ENCODE results near the gene TMEM167B. TPM values are rescaled to one million over a fixed set of nuclear protein-coding genes. Genes with fewer than 3 reads are reported as not detected.

The TMEM167B gene
- total RNA-seq, 1 experiment from 2014 or later, result 21.8 TPM

DNA sequence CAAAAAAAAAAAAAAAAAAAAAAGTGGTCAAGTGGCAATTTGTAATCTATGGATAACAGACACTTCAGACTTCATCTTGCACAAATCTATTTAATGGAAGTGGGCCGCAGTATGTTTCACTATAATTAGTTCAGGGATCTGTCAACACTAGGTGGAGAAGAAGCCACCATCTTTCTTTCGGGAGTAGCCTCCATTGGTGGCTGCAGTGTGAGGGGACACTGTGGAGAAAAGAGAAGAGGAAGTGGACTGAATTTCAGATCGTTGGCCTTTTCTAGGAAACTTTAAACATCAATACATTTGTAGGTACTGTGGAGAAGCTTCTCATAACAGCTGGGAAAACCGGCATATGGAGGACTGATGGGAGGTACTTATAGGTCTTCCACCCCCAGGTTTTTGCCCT, 15.3 kb downstream of the TMEM167B start:
- H3K27ac Mint-ChIP-seq (ENCODE audit: unreplicated experiment), result no peak overlapping the region
- H3K9me3 Mint-ChIP-seq (ENCODE audit: unreplicated experiment), result no peaks in the 10 kb centered on the region
- H3K27me3 Mint-ChIP-seq (ENCODE audit: insufficient read depth, unreplicated experiment), result no peaks in the 10 kb centered on the region
- Histone ChIP-seq H3K36me3 (ENCODE audit: control insufficient read depth, insufficient read depth, low read length) (no peaks in the 10 kb centered on the region), H3K27me3 (replicated peaks; ENCODE audit: control insufficient read depth, insufficient read depth, low read length) (no peaks in the 10 kb centered on the region), H3K4me1 (0 out of 2 replicates have a peak, but pooled peaks cover 3% of the 10 kb centered on the region), H3K9me3 (no peaks in the 10 kb centered on the region), H3K4me3 (ENCODE audit: low read depth, low read length) (no peak overlapping the region)
- ChIA-PET CTCF (no interaction called here), POLR2A (no interaction called here)
- DNase-seq, result no peak
- TF ChIP-seq, protein P1, sequence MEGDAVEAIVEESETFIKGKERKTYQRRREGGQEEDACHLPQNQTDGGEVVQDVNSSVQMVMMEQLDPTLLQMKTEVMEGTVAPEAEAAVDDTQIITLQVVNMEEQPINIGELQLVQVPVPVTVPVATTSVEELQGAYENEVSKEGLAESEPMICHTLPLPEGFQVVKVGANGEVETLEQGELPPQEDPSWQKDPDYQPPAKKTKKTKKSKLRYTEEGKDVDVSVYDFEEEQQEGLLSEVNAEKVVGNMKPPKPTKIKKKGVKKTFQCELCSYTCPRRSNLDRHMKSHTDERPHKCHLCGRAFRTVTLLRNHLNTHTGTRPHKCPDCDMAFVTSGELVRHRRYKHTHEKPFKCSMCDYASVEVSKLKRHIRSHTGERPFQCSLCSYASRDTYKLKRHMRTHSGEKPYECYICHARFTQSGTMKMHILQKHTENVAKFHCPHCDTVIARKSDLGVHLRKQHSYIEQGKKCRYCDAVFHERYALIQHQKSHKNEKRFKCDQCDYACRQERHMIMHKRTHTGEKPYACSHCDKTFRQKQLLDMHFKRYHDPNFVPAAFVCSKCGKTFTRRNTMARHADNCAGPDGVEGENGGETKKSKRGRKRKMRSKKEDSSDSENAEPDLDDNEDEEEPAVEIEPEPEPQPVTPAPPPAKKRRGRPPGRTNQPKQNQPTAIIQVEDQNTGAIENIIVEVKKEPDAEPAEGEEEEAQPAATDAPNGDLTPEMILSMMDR (IDR thresholded peaks at IDR 0.05; ENCODE audit: insufficient read depth in 1 of 2, low read depth in 1 of 2, low read length in 1 of 2, severe bottlenecking in 1 of 2, unreplicated experiment in 1 of 2), result no peak
- no peak overlapping the region for H3K4me3 Mint-ChIP-seq (ENCODE audit: unreplicated experiment)
- intact Hi-C loops (cut with micrococcal nuclease; ENCODE audit: unreplicated experiment), result no loop called here
- H3K36me3 Mint-ChIP-seq (ENCODE audit: insufficient read depth, unreplicated experiment), result peaks cover 22% of the 10 kb centered on the region
- no peaks in the 10 kb centered on the region for H3K4me1 Mint-ChIP-seq (ENCODE audit: low read depth, unreplicated experiment)
- no TSS peak for BruUV-seq (replicated peaks)

DNA sequence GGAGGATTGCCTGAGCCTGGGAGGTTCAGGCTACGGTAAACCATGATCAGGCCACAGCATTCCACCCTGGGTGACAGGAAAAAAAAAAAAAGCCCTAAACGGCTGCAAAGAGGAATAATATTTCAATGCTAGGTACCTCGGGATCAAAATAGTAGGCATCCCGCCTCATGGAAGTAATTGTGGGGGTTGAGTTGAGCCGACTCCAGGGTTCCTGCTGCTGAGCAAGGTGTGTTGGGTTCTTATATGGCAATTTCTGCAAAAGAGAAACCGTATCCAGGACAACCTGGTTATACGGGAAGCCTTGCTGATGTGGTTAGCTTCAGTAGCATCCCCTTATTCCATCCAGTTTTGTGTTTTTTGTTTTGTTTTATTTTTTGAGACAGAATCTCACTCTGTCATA, 17.2 kb downstream of the TMEM167B start:
- TF ChIP-seq, protein P1 (IDR thresholded peaks at IDR 0.05; ENCODE audit: insufficient read depth in 1 of 2, low read depth in 1 of 2, low read length in 1 of 2, severe bottlenecking in 1 of 2, unreplicated experiment in 1 of 2), result no peak
- peaks cover 24% of the 10 kb centered on the region for H3K36me3 Mint-ChIP-seq (ENCODE audit: insufficient read depth, unreplicated experiment)
- ChIA-PET POLR2A (no interaction called here), CTCF (interaction anchor here (1.1 kb wide), 1 partner anchor 8 kb away, joined by 5 read pairs; no protein-coding TSS in a partner anchor)
- Histone ChIP-seq H3K4me3 (ENCODE audit: low read depth, low read length) (no peak overlapping the region), H3K4me1 (no peaks in the 10 kb centered on the region; the same call in 1 of the 2 replicates), H3K36me3 (ENCODE audit: control insufficient read depth, insufficient read depth, low read length) (no peaks in the 10 kb centered on the region), H3K27me3 (replicated peaks; ENCODE audit: control insufficient read depth, insufficient read depth, low read length) (no peaks in the 10 kb centered on the region), H3K9me3 (no peaks in the 10 kb centered on the region)
- H3K4me3 Mint-ChIP-seq (ENCODE audit: unreplicated experiment), result no peak overlapping the region
- H3K27ac Mint-ChIP-seq (ENCODE audit: unreplicated experiment), result no peak overlapping the region
- no peaks in the 10 kb centered on the region for H3K4me1 Mint-ChIP-seq (ENCODE audit: low read depth, unreplicated experiment)
- DNase-seq, result no peak
- H3K27me3 Mint-ChIP-seq (ENCODE audit: insufficient read depth, unreplicated experiment), result no peaks in the 10 kb centered on the region
- intact Hi-C loops (cut with micrococcal nuclease; ENCODE audit: unreplicated experiment), result no loop called here
- H3K9me3 Mint-ChIP-seq (ENCODE audit: unreplicated experiment), result no peaks in the 10 kb centered on the region
- no TSS peak for BruUV-seq (replicated peaks)

DNA sequence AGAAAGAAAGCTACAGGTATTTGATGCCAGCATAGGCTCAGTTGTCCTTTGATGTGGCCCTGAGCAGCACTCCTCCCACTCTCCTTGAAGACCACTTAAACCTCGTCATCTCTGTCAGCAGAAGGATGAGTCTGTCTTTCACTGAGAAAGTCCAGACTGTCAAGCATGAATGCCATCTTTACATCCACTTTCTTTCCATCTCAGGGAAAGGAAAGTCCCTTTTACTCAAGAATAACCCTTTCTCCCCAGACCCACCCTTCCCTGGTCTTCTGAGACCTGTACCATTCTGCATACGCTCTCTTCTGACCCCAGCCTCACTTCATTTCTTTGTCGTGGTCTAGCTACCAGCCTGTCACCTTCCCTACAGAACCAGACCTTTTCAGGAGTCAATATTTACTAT, 19.3 kb downstream of the TMEM167B start:
- Mint-ChIP-seq H3K4me1 (ENCODE audit: low read depth, unreplicated experiment) (no peaks in the 10 kb centered on the region), H3K36me3 (ENCODE audit: insufficient read depth, unreplicated experiment) (peaks cover 12% of the 10 kb centered on the region), H3K4me3 (ENCODE audit: unreplicated experiment) (no peak overlapping the region), H3K9me3 (ENCODE audit: unreplicated experiment) (no peaks in the 10 kb centered on the region), H3K27me3 (ENCODE audit: insufficient read depth, unreplicated experiment) (no peaks in the 10 kb centered on the region), H3K27ac (ENCODE audit: unreplicated experiment) (no peak overlapping the region)
- H3K36me3 ChIP-seq (ENCODE audit: control insufficient read depth, insufficient read depth, low read length), result no peaks in the 10 kb centered on the region
- ChIA-PET CTCF (interaction anchor here (0.6 to 1.8 kb wide), 2 partner anchors 10 to 76 kb away, joined by 8 to 9 read pairs; no protein-coding TSS in a partner anchor), POLR2A (interaction anchor here (1.6 kb wide), 1 partner anchor 10 kb away, joined by 3 read pairs; no protein-coding TSS in a partner anchor)
- H3K4me1 ChIP-seq, result no peaks in the 10 kb centered on the region; the same call in 1 of the 2 replicates
- no peaks in the 10 kb centered on the region for H3K27me3 ChIP-seq (replicated peaks; ENCODE audit: control insufficient read depth, insufficient read depth, low read length)
- no peaks in the 10 kb centered on the region for H3K9me3 ChIP-seq
- intact Hi-C loops (cut with micrococcal nuclease; ENCODE audit: unreplicated experiment), result no loop called here
- TF ChIP-seq, protein P1 (IDR thresholded peaks at IDR 0.05; ENCODE audit: insufficient read depth in 1 of 2, low read depth in 1 of 2, low read length in 1 of 2, severe bottlenecking in 1 of 2, unreplicated experiment in 1 of 2), result no peak
- H3K4me3 ChIP-seq (ENCODE audit: low read depth, low read length), result no peak overlapping the region
- DNase-seq, result no peak
- no TSS peak for BruUV-seq (replicated peaks)
